HG02885 (cell line): Measurements from ENCODE around the gene LEFTY1.

Experiments
- ATAC-seq: cut with Tn5 transposase; IDR thresholded peaks from one replicate; pipeline ENCODE4 v1.9.1; 2021; ENCODE audit warnings: mild to moderate bottlenecking; ENCODE audit not compliant: unreplicated experiment, poor library complexity

Gene LEFTY1

GRCh38 chr1:225876900-225877510, 11.9 kb downstream of the LEFTY1 start:
- no peak for ATAC-seq

GRCh38 chr1:225875044-225875815, 13.7 kb downstream of the LEFTY1 start:
- no peak for ATAC-seq

- no peak for ATAC-seq
These were observed 14.5 kb downstream of the LEFTY1 start for GRCh38 chr1:225874431-225874830.

- no peak for ATAC-seq
These were observed 15.6 kb downstream of the LEFTY1 start for GRCh38 chr1:225873281-225873850.

GRCh38 chr1:225872075-225872430, 16.9 kb downstream of the LEFTY1 start:
- ATAC-seq = no peak

GRCh38 chr1:225871359-225872074, 17.4 kb downstream of the LEFTY1 start:
- no peak for ATAC-seq

GRCh38 chr1:225870911-225871310, 18.0 kb downstream of the LEFTY1 start:
- ATAC-seq = no peak

- no peak for ATAC-seq
These were observed 20.2 kb downstream of the LEFTY1 start for GRCh38 chr1:225868631-225869330.

- no peak for ATAC-seq
These were observed 22.0 kb downstream of the LEFTY1 start for GRCh38 chr1:225866981-225867380.

GRCh38 chr1:225866061-225866837, 22.7 kb downstream of the LEFTY1 start:
- peak; percentile 77 for ATAC-seq

- ATAC-seq = no peak
These were observed 23.4 kb downstream of the LEFTY1 start for GRCh38 chr1:225865514-225865913.

- ATAC-seq = no peak
These were observed 25.8 kb downstream of the LEFTY1 start for GRCh38 chr1:225863167-225863566.

- ATAC-seq = no peak
These were observed 26.4 kb downstream of the LEFTY1 start for GRCh38 chr1:225862581-225862950.

GRCh38 chr1:225861834-225862580, 26.9 kb downstream of the LEFTY1 start:
- no peak for ATAC-seq

GRCh38 chr1:225860876-225861441, 28.0 kb downstream of the LEFTY1 start:
- no peak for ATAC-seq

GRCh38 chr1:225860107-225860506, 28.8 kb downstream of the LEFTY1 start:
- no peak for ATAC-seq

GRCh38 chr1:225859151-225859550, 29.8 kb downstream of the LEFTY1 start:
- ATAC-seq = no peak

- no peak for ATAC-seq
These were observed 31.7 kb downstream of the LEFTY1 start for GRCh38 chr1:225857256-225857655.
